GM23338 (cell line): ENCODE data around the gene TRIP10.

Experiments
- CREB1 ChIP-seq: fragments of 250-450 bp; sonication (Bioruptor Pico); IDR thresholded peaks from 2 replicates; pipeline ENCODE4 v1.5.0; 2020; ENCODE audit warnings: low read depth, mild to moderate bottlenecking, moderate library complexity
- EZH2 ChIP-seq: fragments of 200-600 bp; sonication (generic); IDR thresholded peaks from one replicate; pipeline ENCODE4 v1.8.0; 2017; ENCODE audit warnings: antibody characterized with exemption, mild to moderate bottlenecking, low read depth; ENCODE audit not compliant: unreplicated experiment
- EZH2phosphoT487 ChIP-seq: fragments of 200-600 bp; sonication (generic); IDR thresholded peaks from one replicate; pipeline ENCODE4 v1.8.1; 2018; ENCODE audit warnings: antibody characterized with exemption; ENCODE audit not compliant: unreplicated experiment
- POLR2AphosphoS5 ChIP-seq: IDR thresholded peaks from 2 replicates; pipeline ENCODE4 v1.6.1; 2016; ENCODE audit warnings: antibody characterized with exemption, low read depth
- TF ChIP-seq, protein P1 (sequence below): IDR thresholded peaks from one replicate; pipeline ENCODE4 v1.6.1; 2018; ENCODE audit warnings: antibody characterized with exemption; ENCODE audit not compliant: unreplicated experiment
- TF ChIP-seq, protein P2 (sequence below), 2 experiments: fragments of 200-600 bp in 1 of 2; sonication (generic) in 1 of 2; conservative IDR thresholded peaks; 2 replicates each; pipeline versions ENCODE4 v1.5.1 to v1.6.1; 2016 to 2017; ENCODE audit warnings: antibody characterized with exemption in 2 of 2, low read depth in 2 of 2, mild to moderate bottlenecking in 2 of 2, moderate library complexity in 1 of 2

DNA sequence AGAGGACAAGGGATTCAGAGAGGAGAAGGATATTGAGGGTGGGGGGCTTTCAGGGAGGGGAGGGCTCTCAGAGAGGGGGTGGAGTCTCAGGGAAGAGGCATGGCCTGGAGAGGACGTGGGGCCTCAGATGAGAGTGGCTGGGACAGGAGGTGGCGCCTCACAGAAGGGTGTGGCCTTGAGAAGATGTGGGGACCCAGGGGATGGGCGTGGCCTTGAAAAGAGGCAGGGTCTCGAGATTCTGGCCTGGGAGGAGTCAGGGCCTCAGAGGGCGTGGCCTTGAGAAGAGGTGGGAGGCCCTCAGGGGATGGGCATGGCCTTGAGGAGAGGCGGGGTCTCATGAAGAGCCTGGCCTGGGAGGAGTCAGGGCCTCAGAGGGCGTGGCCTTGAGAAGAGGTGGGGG lies 45.8 kb upstream of the TRIP10 start:
- TF ChIP-seq, protein P1, sequence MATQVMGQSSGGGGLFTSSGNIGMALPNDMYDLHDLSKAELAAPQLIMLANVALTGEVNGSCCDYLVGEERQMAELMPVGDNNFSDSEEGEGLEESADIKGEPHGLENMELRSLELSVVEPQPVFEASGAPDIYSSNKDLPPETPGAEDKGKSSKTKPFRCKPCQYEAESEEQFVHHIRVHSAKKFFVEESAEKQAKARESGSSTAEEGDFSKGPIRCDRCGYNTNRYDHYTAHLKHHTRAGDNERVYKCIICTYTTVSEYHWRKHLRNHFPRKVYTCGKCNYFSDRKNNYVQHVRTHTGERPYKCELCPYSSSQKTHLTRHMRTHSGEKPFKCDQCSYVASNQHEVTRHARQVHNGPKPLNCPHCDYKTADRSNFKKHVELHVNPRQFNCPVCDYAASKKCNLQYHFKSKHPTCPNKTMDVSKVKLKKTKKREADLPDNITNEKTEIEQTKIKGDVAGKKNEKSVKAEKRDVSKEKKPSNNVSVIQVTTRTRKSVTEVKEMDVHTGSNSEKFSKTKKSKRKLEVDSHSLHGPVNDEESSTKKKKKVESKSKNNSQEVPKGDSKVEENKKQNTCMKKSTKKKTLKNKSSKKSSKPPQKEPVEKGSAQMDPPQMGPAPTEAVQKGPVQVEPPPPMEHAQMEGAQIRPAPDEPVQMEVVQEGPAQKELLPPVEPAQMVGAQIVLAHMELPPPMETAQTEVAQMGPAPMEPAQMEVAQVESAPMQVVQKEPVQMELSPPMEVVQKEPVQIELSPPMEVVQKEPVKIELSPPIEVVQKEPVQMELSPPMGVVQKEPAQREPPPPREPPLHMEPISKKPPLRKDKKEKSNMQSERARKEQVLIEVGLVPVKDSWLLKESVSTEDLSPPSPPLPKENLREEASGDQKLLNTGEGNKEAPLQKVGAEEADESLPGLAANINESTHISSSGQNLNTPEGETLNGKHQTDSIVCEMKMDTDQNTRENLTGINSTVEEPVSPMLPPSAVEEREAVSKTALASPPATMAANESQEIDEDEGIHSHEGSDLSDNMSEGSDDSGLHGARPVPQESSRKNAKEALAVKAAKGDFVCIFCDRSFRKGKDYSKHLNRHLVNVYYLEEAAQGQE: no peak
- TF ChIP-seq, protein P2, sequence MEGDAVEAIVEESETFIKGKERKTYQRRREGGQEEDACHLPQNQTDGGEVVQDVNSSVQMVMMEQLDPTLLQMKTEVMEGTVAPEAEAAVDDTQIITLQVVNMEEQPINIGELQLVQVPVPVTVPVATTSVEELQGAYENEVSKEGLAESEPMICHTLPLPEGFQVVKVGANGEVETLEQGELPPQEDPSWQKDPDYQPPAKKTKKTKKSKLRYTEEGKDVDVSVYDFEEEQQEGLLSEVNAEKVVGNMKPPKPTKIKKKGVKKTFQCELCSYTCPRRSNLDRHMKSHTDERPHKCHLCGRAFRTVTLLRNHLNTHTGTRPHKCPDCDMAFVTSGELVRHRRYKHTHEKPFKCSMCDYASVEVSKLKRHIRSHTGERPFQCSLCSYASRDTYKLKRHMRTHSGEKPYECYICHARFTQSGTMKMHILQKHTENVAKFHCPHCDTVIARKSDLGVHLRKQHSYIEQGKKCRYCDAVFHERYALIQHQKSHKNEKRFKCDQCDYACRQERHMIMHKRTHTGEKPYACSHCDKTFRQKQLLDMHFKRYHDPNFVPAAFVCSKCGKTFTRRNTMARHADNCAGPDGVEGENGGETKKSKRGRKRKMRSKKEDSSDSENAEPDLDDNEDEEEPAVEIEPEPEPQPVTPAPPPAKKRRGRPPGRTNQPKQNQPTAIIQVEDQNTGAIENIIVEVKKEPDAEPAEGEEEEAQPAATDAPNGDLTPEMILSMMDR (conservative IDR thresholded peaks at IDR 0.05; ENCODE audit: low read depth in 2 of 2): no peak
- TF ChIP-seq EZH2: no peak
- no peak for TF ChIP-seq EZH2phosphoT487
- no peak for TF ChIP-seq POLR2AphosphoS5
- TF ChIP-seq CREB1: no peak
